ENCODE results near the gene METAP1D. TPM values are rescaled to one million over a fixed set of nuclear protein-coding genes. Genes with fewer than 3 reads are reported as not detected.
"Not testable (repeated sequence)": the region's sequence is repeated elsewhere in the genome, so short reads cannot be mapped to it uniquely, and the experiment has no call there.

METAP1D gene
- polyA plus RNA-seq, 3 donors = 10.9 to 22.3 (median 21.9) TPM

GRCh38 chr2:172100935-172101820 lies 101.4 kb downstream of the METAP1D start:
- no peak for DNase-seq

GRCh38 chr2:172101821-172102390 lies 102.2 kb downstream of the METAP1D start:
- no peak for DNase-seq

DNA sequence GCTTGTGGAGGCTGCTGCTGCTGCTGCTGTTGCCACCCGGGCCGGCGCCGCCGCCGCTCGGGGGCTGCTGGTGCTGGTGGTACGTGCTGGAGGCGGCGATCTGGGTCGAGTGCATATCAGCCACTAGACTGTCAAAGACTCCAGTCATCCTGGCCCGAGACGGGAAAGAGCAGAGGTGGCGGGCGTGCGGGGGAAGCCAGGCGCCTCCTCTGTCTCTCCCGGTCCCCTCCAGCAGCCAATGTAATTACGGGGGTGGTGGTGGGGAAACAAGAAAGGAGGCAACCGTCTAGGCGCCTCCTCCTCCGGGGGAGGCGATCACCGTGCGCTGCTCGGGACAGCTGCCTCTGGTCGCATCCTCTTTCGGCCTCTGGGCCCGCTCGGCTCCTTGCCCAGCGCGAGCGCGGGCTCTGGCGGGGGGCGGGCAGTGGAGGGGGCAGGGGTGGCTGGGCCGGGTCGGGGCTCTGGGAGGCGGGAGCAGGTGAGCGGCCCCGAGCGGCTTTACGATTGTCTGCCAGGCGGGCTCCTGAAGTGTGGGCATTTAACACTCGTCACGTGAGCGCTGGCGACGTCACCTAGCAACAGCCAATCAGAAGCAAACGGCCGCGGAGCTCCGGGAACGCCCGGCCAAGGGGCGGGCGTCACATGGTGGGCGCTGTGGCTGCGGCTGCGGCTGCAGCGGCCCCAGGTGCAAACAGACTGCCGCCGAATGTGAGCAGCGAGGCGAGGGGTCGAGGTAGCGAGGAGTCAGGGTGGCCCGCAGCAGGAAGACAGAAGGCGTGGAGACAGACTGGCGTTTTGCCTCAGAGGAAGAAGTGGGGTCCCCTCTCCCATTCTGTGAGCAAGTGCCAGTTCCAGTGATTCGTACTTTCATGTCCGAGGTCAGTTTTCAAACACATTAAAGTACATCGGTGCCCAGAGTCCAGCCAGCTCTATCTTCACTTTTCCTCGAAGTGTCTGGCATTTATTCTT lies 102.9 kb downstream of the METAP1D start, which contains the start of gene DLX2:
DLX2 (minus strand) TSS at position 510 of the 969 bp plus-strand sequence; CDS start at position 148, 362 bp downstream.
- peak; percentile 87 for DNase-seq

DNA sequence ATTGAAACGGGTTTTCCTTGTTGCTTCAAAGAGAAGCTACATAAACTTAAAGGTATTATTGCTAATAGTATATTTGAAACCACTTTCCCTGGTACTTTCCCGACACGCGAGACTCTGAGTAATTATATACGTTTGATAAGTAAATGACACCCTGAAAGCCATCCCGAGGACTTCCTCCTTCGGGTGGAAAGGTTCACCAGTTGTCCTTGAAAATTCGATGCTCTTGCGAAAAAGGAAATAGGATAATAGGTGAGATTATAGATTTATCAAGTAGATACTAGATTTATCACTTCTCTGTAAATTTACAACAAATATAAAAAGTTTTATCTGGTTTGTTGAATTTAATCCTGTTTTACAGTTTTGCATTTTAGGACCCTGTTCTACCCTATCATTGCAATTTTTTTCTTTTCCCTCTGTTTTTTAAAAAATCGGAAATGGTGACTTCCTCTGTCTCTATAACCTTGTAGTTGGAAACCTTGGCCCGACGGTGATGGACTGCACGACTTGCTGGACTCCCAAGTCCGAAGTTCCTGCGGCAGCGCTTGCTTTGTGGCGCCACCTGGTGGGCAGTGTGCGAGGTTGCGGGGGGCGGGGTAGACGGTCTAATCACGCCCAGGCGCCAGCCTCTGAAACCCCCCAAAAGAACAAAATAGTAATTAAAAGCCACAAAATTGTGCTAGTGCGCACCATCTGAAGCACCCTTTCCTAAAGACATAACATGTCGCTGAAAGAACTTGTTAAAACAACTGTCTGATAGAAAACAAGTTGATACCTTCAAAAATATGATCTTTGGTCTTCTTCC lies 103.9 kb downstream of the METAP1D start:
- DNase-seq = peak; percentile 85

DNA sequence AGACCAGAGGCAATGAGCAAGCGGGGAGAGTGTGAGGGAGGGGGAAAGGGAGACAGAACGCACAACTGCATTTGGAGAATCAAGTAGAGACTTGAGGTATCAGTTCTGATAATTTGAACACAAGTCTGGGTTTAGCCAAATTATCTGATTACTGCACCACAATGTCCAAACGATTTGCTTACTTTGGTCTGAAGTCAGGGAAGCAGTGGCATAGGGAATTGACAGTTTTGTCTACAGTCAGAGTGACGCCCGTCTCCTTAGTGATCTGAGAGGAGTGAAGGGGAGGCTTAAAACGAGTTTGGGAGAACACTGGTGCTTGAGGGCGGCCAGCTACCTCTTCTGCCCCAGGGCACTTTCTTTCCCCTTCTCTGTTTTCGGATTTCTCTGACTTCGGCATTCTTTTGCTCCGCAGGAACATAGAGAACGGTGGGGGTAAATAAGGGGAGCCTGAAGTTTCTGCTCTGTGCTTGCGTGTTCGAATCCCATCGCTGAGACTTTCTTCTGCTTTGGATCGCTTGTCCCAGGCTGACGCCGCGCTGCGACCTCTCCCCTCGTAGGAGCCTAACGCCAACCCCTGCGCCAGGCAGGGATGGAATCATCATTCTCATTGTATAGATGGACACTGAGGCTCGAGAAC lies 105.8 kb downstream of the METAP1D start:
- no peak for DNase-seq

GRCh38 chr2:172106108-172106961 lies 106.6 kb downstream of the METAP1D start:
- DNase-seq = no peak

DNA sequence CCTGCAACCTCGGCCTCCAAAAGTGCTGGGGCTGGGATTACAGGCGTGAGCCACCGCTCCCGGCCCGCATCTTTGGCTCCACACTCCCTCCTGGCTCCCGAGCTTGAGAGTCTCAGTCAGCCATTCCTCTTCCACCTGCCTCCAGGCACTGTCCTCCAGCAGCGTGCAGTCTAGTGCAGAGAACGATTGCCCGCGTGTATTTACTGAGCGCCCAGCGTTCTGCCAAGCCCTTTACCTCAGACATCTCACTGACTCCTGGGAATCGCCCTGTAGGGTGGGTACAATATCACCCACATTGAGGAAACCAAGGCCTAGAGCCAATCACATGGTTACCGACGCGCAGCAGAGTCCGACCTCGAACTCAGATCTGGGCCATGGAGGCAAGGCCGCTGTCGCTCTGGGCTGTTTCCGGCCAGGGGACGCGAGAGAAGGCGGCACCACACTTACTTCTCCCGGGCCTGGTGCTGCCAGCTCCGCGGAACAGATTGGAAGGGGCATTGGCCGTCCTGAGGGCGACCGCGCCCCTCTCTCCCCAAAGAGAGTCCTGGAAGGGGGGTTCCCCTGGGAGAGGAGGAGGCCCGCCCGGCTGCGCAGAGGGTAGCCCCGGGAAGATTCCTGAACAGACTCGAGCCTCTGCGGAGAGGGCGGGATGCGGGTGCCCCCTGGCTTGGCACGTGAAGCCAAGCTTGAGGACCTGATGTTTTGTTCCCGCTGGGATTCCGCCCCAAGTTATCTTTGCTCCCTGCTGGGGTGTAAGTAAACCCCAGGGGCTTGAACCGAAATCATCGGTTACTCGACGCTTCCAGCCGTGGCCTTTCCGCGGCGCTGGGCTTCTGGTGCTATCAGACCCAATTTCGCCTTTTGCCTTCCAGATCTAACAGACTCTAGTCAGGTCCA lies 108.2 kb downstream of the METAP1D start:
- no peak for DNase-seq

- no peak for DNase-seq
These were observed 108.8 kb downstream of the METAP1D start for GRCh38 chr2:172108587-172108930.

- no peak for DNase-seq
These were observed 109.7 kb downstream of the METAP1D start for GRCh38 chr2:172109256-172109987.

DNA sequence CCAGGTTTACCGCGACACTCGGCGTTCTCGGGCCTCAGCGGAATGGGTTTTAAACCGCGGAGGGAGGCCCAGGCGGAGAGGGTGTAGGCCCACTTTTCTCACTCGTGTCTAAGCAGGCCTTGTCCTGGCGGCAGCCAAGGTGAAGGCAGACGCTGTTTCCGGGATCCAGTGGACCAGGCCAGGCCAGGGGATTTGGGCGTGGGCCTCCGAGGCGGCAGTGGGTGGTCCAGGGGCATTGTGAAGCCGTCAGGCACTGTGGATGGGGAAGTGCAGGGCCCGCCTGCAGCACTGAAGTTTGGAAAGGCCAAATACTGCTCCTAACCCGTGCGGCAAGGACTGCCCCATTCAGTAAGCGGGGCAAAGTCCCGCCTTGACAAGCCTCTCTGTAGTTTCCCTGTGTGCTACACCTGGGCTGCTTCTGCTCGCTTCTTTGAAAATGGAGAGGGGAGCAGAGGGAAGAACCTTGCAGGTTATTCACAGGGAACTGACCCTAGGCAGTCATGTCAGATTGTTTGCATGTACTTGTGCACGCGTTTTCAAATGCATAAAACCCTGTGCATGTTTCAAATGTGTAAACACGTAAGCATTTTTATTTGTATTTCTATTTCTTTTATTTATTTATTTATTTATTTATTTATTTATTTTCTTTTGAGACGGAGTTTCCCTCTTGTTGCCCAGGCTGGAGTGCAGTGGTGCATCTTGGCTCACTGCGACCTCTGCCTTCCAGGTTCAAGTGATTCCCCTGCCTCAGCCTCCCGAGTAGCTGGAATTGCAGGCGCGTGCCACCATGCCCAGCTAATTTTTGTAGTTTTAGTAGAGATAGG lies 110.4 kb downstream of the METAP1D start:
- DNase-seq = no peak

GRCh38 chr2:172113617-172114016 lies 113.9 kb downstream of the METAP1D start:
- no peak for DNase-seq

DNA sequence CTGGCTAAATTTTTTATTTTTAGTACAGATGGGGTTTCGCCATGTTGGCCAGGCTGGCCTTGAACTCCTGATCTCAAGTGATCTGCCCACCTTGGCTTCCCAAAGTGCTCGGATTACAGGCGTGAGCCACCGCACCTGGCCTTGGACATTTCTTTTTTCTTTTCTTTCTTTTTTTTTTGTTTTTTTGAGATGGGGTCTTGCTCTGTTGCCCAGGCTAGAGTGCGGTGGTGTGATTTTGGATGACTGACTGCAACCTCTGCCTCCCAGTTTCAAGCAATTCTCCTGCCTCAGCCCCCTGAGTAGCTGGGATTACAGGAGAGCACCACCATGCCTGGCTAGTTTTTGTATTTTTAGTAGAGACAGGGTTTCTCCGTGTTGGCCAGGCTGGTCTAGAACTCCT lies 114.4 kb downstream of the METAP1D start:
- DNase-seq = not testable (repeated sequence)

DNA sequence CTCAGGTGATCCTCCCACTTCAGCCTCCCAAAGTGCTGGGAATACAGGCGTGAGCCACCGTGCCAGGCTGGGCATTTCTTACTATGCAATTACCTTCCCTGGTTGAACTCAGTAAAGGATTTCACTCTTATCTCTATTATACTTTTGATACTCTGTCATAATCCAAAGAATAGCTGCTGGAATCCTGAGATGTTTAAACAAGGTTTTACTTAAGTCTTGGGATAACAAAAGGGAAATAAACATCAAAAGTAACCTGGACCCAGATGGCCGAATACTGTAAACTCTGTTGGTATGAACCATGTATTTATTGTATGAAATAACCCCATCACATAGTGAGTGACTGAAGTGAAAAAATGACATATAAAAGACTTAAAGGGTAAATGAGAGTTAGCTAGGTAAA lies 114.8 kb downstream of the METAP1D start:
- DNase-seq = no peak

DNA sequence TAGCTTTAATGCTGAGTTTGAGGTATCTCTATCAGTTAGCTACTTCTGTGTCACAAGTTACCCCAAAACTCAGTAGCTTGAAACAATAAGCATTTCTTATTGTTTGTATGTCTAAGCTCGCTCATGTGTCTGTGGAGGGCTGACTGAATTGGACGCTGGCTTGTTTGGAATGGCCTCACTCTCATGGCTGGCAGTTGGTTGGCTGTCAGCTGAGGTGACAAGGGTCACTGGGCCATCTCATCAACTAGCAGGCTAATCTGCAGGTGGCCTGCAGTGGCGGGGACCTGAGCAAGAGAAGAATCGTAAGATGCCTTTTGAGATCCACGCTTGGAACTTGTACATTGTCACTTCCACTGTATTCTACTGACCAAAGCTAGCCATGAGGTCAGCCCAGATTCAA lies 116.4 kb downstream of the METAP1D start:
- no peak for DNase-seq

GRCh38 chr2:172119089-172119488 lies 119.3 kb downstream of the METAP1D start:
- no peak for DNase-seq

- no peak for DNase-seq
These were observed 120.4 kb downstream of the METAP1D start for GRCh38 chr2:172120118-172120517.

DNA sequence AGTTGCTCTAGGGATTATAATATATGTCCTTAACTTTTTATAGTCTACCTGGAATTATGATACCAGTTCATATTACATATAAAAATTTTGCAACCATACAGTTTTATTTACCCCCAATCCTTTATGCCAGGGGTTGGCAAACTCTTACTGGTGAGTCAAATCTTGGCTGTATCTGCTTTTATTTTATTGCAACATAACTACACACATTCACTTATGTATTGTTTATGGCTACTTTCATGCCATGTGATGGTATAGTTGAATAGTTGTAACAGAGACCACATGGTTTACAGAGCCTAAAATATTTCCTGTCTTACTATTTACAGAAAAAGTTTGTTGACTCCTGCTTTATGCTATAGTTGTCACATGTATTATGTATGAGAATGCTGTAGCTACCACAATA lies 128.7 kb downstream of the METAP1D start:
- no peak for DNase-seq

Measured in renal pelvis (tissue), 4 donors.